GM19099 (cell line): ENCODE measurements around the gene CLIC5.

Experiments used
- POLR2A ChIP-seq: IDR thresholded peaks from 3 replicates; pipeline ENCODE4 v1.6.1; 2011; ENCODE audit warnings: low read depth; ENCODE audit not compliant: insufficient read length; ENCODE audit errors: extremely low read depth

Gene CLIC5

GRCh38 chr6:45990162-45990561 is 25.5 kb downstream of the CLIC5 start:
- no peak for TF ChIP-seq POLR2A

- TF ChIP-seq POLR2A, result no peak
These were observed 27.0 kb downstream of the CLIC5 start for GRCh38 chr6:45988635-45989034.

GRCh38 chr6:45987856-45988255 is 27.8 kb downstream of the CLIC5 start:
- no peak for TF ChIP-seq POLR2A

GRCh38 chr6:45986746-45987274 is 28.9 kb downstream of the CLIC5 start:
- no peak for TF ChIP-seq POLR2A

- no peak for TF ChIP-seq POLR2A
These were observed 30.8 kb downstream of the CLIC5 start for GRCh38 chr6:45984788-45985425.

- no peak for TF ChIP-seq POLR2A
These were observed 31.3 kb downstream of the CLIC5 start for GRCh38 chr6:45984347-45984746.

- no peak for TF ChIP-seq POLR2A
These were observed 32.6 kb downstream of the CLIC5 start for GRCh38 chr6:45983062-45983461.

GRCh38 chr6:45982280-45983036 is 33.2 kb downstream of the CLIC5 start:
- TF ChIP-seq POLR2A, result no peak

GRCh38 chr6:45981046-45981445 is 34.6 kb downstream of the CLIC5 start:
- TF ChIP-seq POLR2A, result no peak

GRCh38 chr6:45979311-45979710 is 36.3 kb downstream of the CLIC5 start:
- no peak for TF ChIP-seq POLR2A

GRCh38 chr6:45974596-45974995 is 41.1 kb downstream of the CLIC5 start:
- TF ChIP-seq POLR2A, result no peak

GRCh38 chr6:45972795-45973503 is 42.7 kb downstream of the CLIC5 start:
- no peak for TF ChIP-seq POLR2A

- no peak for TF ChIP-seq POLR2A
These were observed 44.4 kb downstream of the CLIC5 start for GRCh38 chr6:45971287-45971686.

GRCh38 chr6:45970326-45970725 is 45.3 kb downstream of the CLIC5 start:
- TF ChIP-seq POLR2A, result no peak

GRCh38 chr6:45969883-45970282 is 45.8 kb downstream of the CLIC5 start:
- no peak for TF ChIP-seq POLR2A

- no peak for TF ChIP-seq POLR2A
These were observed 46.6 kb downstream of the CLIC5 start for GRCh38 chr6:45969026-45969425.
